Psoas muscle (tissue), 8 donors: Measurements from ENCODE around the gene MYO1E. TPM values are rescaled to one million over a fixed set of nuclear protein-coding genes. Genes with fewer than 3 reads are reported as not detected.

ENCODE experiments used
- ATAC-seq, 4 donors: fragments of 200-7000 bp; cut with Tn5 transposase; one replicate each; pipeline ENCODE4 v1.9.1; 2020; ENCODE audit warnings: moderate library complexity in 3 of 4, mild to moderate bottlenecking in 2 of 4
- DNase-seq, 2 donors: peaks; one replicate each; pipeline ENCODE4 v3.0.0-alpha.2; 2020
- H3K27ac ChIP-seq: fragments of 200-600 bp; one replicate; pipeline ENCODE4 v1.8.0; 2022
- H3K27me3 ChIP-seq, 3 donors: fragments of 200-600 bp in 1 of 3; one replicate each; pipeline versions ENCODE4 v1.6.1 to v1.8.0; 2013 to 2022; ENCODE audit warnings: low read length in 2 of 3, mild to moderate bottlenecking in 2 of 3, moderate library complexity in 1 of 3; ENCODE audit not compliant: insufficient read depth in 3 of 3
- H3K36me3 ChIP-seq, 2 donors: fragments of 200-600 bp in 1 of 2; one replicate each; pipeline versions ENCODE4 v1.6.1 to v1.8.0; 2013 to 2022; ENCODE audit warnings: low read depth in 1 of 2, mild to moderate bottlenecking in 1 of 2, moderate library complexity in 1 of 2; ENCODE audit not compliant: insufficient read depth in 1 of 2
- H3K4me1 ChIP-seq: fragments of 200-600 bp; one replicate; pipeline ENCODE4 v1.8.0; 2022
- H3K4me3 ChIP-seq: fragments of 200-600 bp; one replicate; pipeline ENCODE4 v1.8.0; 2022; ENCODE audit warnings: mild to moderate bottlenecking
- H3K9me3 ChIP-seq: fragments of 200-600 bp; one replicate; pipeline ENCODE4 v1.8.0; 2022
- WGBS, 3 donors: extraction: QIAGEN DNeasy Blood & Tissue Kit; methylation state at CpG; one replicate each; pipeline versions ENCODE4 v1.1.6 to v1.1.7; 2013; 5-methylcytosine and 5-hydroxymethylcytosine counted together
- intact Hi-C, 2 donors: fragments of 100-400 bp; cut with DNase I; formaldehyde crosslinking; loops; one replicate each; pipeline versions ENCODE4 v1.11.0 to v1.14.2; 2022
- polyA plus RNA-seq, 3 donors: library from polyadenylated mRNA; stranded (reverse); fragments of 200-250 nt; gene quantifications; one replicate each; pipeline ENCODE4 v1.2.3, GENCODE V29; 2013
- total RNA-seq, 4 donors: library from RNA; stranded (reverse); fragmentation: NEBNext Ultra II Directional in 2 of 4; extraction: Animal tissue kit (Norgen Biotek cat#: 25700) in 2 of 4; gene quantifications; one replicate each; pipeline versions ENCODE4 v1.2.1 to v1.2.4, GENCODE V29; 2021 to 2023
- TF ChIP-seq, protein P1 (sequence below): fragments of 200-600 bp; IDR thresholded peaks from one replicate; pipeline ENCODE4 v1.8.0; 2022; ENCODE audit warnings: antibody characterized with exemption
- donor health status: healthy with polysubstance abuse.
- donor health status: DM: no; HTN: no; CAD: no; lungs with moderate emphysema.
- donor health status: Bipolar disorder and iron deficiency.
- donor health status: healthy.
- donor health status: DM: yes; HTN: yes; CAD: no.
- donor health status: DM: no; HTN: no; CAD: no.
- donor health status: DM: no; HTN: no; CAD: no.
- donor health status: DM: yes; HTN: yes; CAD: no.

The MYO1E gene
- total and polyA plus RNA-seq, 7 donors, result 10.0 to 53.7 (median 26.3) TPM

DNA sequence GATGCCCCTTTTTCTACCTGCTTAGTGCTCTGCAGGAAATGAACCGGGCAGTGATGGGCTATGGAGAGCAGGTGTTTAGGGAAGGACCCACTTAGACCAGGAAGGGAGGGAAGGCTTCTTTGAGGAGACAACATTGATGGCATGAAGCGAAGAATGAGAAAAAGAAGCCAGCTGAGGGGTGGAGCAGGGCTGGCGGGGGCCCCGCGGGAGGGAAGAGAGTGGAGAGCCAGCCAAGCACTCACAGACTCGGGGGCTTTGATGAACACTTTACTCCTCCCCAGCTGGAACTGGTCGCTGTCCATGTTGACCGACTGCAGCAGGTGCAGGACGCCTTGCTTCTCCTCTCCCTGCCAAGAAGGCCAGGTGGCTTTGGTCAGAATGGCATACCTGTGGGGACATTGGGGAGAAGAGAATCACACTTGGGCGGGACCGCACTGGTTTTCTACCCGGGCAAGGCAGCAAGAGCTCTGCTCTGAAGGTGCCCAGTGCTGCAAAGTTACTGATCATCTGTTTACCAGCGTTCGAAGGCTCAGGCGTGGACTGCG is 194.4 kb downstream of the MYO1E start:
- Histone ChIP-seq H3K27ac (peak overlapping the region; percentile 5), H3K9me3 (peaks cover 10% of the 10 kb centered on the region), H3K27me3 (no peaks in the 10 kb centered on the region), H3K4me3 (no peak overlapping the region), H3K4me1 (peaks cover 16% of the 10 kb centered on the region), H3K36me3 (peaks cover 0 to 21% of the 10 kb centered on the region in 2 donors)
- 29 to 41% (median 35%) methylated on average over 16 of the region's 16 CpGs for WGBS, 3 donors
- intact Hi-C loops, result loop anchor here (5.0 to 10.0 kb wide), 3 partner anchors 193 to 317 kb away; partner anchors contain the start of gene RNF111 (in 1 of the 2)
- TF ChIP-seq, protein P1, sequence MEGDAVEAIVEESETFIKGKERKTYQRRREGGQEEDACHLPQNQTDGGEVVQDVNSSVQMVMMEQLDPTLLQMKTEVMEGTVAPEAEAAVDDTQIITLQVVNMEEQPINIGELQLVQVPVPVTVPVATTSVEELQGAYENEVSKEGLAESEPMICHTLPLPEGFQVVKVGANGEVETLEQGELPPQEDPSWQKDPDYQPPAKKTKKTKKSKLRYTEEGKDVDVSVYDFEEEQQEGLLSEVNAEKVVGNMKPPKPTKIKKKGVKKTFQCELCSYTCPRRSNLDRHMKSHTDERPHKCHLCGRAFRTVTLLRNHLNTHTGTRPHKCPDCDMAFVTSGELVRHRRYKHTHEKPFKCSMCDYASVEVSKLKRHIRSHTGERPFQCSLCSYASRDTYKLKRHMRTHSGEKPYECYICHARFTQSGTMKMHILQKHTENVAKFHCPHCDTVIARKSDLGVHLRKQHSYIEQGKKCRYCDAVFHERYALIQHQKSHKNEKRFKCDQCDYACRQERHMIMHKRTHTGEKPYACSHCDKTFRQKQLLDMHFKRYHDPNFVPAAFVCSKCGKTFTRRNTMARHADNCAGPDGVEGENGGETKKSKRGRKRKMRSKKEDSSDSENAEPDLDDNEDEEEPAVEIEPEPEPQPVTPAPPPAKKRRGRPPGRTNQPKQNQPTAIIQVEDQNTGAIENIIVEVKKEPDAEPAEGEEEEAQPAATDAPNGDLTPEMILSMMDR, result no peak
- DNase-seq, result peak; percentile 43 to 51
- ATAC-seq, result peak; percentile 32 to 94 (median 76)

DNA sequence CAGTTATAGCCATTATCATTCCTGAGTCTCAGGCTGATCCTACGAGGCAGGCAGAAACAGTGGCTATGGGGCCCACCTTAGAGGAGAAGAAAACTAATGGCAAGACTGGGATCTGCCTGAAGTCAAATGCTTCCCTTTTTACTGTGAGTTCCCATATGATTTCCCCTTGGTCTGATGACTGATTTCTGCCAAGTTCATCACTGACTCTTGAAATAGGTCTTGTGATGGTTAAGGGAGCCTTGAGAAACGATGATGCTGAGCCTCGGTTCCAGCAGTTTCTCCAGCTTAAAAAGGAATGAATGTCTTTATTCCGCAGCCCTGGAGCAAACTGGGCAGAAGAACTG is 195.4 kb downstream of the MYO1E start:
- no peaks in the 10 kb centered on the region for H3K27me3 ChIP-seq
- H3K9me3 ChIP-seq, result peaks cover 10% of the 10 kb centered on the region
- no peak overlapping the region for H3K4me3 ChIP-seq
- ATAC-seq (no peak), DNase-seq (no peak)
- peaks cover 0 to 21% of the 10 kb centered on the region in 2 donors for H3K36me3 ChIP-seq
- TF ChIP-seq, protein P1, result no peak
- H3K4me1 ChIP-seq, result peaks cover 16% of the 10 kb centered on the region
- no peak overlapping the region for H3K27ac ChIP-seq
- intact Hi-C loops, result loop anchor here (5.0 to 10.0 kb wide), 3 partner anchors 192 to 318 kb away; partner anchors contain the start of gene RNF111 (in 1 of the 2)
- 94 to 97% (median 96%) methylated on average over 4 of the region's 4 CpGs for WGBS, 3 donors

DNA sequence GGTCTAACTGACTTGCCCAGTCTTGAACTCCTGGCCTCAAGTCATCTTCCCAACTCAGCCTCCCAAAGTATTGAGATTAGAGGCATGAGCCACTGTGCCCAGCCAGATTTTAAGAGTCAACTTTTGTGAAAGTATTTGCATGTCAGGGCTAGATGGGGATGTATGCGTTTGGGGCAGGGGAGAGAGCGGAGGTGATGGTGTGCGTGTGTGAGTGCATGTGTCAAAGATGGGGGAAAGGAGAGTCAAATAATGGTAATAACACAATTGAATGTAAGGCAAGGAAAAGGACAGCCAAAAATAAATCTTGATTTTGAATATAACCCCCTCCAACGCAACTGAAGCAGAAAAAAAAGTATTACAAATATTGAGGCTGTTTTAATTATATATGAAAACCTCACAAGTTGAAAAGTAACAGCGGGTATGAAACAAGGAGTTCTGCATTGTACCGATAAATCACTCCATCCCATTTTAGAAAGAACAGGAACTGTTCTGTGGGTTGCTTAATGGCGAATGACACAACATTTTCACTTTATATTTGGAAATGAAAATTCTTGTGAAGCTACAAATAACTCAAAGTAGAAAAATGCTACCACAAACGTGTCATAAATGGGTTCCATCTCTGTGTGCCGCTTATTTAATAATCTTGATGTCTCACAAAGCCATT is 195.9 kb downstream of the MYO1E start:
- Histone ChIP-seq H3K27me3 (no peaks in the 10 kb centered on the region), H3K27ac (no peak overlapping the region), H3K4me3 (no peak overlapping the region), H3K36me3 (peaks cover 0 to 21% of the 10 kb centered on the region in 2 donors), H3K4me1 (peaks cover 16% of the 10 kb centered on the region), H3K9me3 (peaks cover 7% of the 10 kb centered on the region)
- 92 to 95% (median 93%) methylated on average over 9 of the region's 9 CpGs for WGBS, 3 donors
- TF ChIP-seq, protein P1, result no peak
- ATAC-seq (no peak), DNase-seq (no peak)
- intact Hi-C loops, result loop anchor here (5.0 to 10.0 kb wide), 3 partner anchors 192 to 318 kb away; partner anchors contain the start of gene RNF111 (in 1 of the 2)

DNA sequence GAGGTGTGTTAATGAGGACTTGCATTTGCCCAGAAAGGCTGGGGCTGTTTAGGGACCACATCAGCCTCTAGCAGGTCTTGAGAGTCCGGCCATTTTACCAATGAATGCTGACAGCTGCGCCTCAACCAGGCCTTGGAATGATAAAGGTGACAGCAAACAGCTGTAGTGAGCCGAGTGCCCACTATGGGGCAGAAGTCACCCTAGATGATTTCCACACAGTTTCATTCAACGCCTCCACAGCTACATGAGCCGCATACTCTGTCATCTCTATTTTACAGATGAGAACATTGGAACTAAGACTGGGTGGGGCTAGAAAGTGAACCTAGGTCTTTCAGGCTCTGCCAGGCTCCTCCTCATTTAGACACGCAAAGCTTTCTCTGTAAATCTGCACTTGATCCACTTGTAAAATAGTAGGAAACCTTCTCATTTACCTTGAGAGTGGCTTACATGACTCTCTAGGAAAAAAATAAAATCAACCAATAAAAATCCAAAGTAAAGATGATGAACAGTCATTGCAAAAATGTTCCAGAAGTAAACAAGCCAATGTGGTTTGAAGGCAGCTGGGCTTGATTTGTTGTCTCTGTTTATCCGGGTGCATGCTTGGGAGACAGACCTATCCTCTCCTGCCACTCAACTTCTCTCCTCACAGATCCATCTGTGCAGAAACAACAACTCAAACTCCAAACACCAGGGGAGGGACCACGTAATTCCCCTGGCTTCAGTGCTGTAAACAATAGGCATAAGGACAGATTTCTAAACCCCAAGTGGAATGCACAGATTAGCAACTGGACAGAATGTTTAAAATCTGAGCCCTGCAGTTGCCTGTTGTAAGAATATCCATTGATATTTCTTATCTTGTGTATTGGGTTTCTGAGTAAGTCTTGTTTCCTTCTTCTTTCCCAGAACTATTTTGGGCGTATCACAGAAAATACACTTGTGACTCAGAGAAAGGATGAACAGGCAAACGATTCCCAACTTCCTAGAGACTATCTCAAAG is 197.5 kb downstream of the MYO1E start:
- TF ChIP-seq, protein P1, result peak; percentile 54
- DNase-seq (peak; percentile 42 to 56), ATAC-seq (peak; percentile 75 to 87 (median 82))
- H3K27ac ChIP-seq, result peak overlapping the region; percentile 6
- 59 to 68% (median 63%) methylated on average over 10 of the region's 10 CpGs for WGBS, 3 donors
- H3K36me3 ChIP-seq, result peaks cover 0 to 30% of the 10 kb centered on the region in 2 donors
- intact Hi-C loops, result loop anchor here (5.0 to 10.0 kb wide), 3 partner anchors 190 to 320 kb away; partner anchors contain the start of gene RNF111 (in 1 of the 2)
- H3K4me3 ChIP-seq, result no peak overlapping the region
- peaks cover 16% of the 10 kb centered on the region for H3K4me1 ChIP-seq
- H3K9me3 ChIP-seq, result no peaks in the 10 kb centered on the region
- H3K27me3 ChIP-seq, result no peaks in the 10 kb centered on the region
